WTC11 (cell line): ENCODE results near the gene ZNF423.

Experiments used
- ATF1 ChIP-seq: sonication (generic); formaldehyde crosslinking; IDR thresholded peaks from 2 replicates; pipeline ENCODE4 v1.8.1; 2023; ENCODE audit warnings: mild to moderate bottlenecking, moderate library complexity, missing genetic modification reagents
- ELF4 ChIP-seq: sonication (generic); formaldehyde crosslinking; IDR thresholded peaks from 2 replicates; pipeline ENCODE4 v1.8.1; 2022; ENCODE audit warnings: low read depth, mild to moderate bottlenecking, moderate library complexity, missing genetic modification reagents
- ESRRA ChIP-seq: sonication (generic); formaldehyde crosslinking; IDR thresholded peaks from 2 replicates; pipeline ENCODE4 v1.8.1; 2022; ENCODE audit warnings: mild to moderate bottlenecking, missing genetic modification reagents, borderline replicate concordance
- FOXP1 ChIP-seq: sonication (generic); formaldehyde crosslinking; IDR thresholded peaks from 2 replicates; pipeline ENCODE4 v1.8.0; 2022; ENCODE audit warnings: missing genetic modification reagents, mild to moderate bottlenecking, moderate library complexity, borderline replicate concordance
- JUN ChIP-seq: sonication (generic); formaldehyde crosslinking; IDR thresholded peaks from 2 replicates; pipeline ENCODE4 v1.8.0; 2023; ENCODE audit warnings: mild to moderate bottlenecking, missing genetic modification reagents
- KAT7 ChIP-seq: sonication (generic); formaldehyde crosslinking; IDR thresholded peaks from 2 replicates; pipeline ENCODE4 v1.8.1; 2023; ENCODE audit warnings: missing genetic modification reagents, mild to moderate bottlenecking, borderline replicate concordance
- RELA ChIP-seq: sonication (generic); formaldehyde crosslinking; IDR thresholded peaks from 2 replicates; pipeline ENCODE4 v1.8.1; 2022; ENCODE audit warnings: missing genetic modification reagents, mild to moderate bottlenecking, borderline replicate concordance
- SP1 ChIP-seq: sonication (generic); formaldehyde crosslinking; conservative IDR thresholded peaks from 2 replicates; pipeline ENCODE4 v1.8.1; 2022; ENCODE audit warnings: missing genetic modification reagents
- ZNF263 ChIP-seq: sonication (generic); formaldehyde crosslinking; IDR thresholded peaks from 2 replicates; pipeline ENCODE4 v1.8.1; 2022; ENCODE audit warnings: low read depth, mild to moderate bottlenecking, moderate library complexity, missing genetic modification reagents
- TF ChIP-seq, protein P1 (sequence below): fragments of 250-450 bp; sonication (Bioruptor Pico); IDR thresholded peaks from 2 replicates; pipeline ENCODE4 v2.1.2; 2022; ENCODE audit warnings: mild to moderate bottlenecking, moderate library complexity
- TF ChIP-seq, protein P2 (sequence below): fragments of 200-600 bp; IDR thresholded peaks from 2 replicates; pipeline ENCODE4 v1.8.0; 2022; ENCODE audit warnings: antibody characterized with exemption
- TF ChIP-seq, protein P3 (sequence below): sonication (generic); formaldehyde crosslinking; IDR thresholded peaks from 2 replicates; pipeline ENCODE4 v1.8.0; 2022; ENCODE audit warnings: mild to moderate bottlenecking, missing genetic modification reagents
- TF ChIP-seq, protein P4 (sequence below): sonication (generic); formaldehyde crosslinking; IDR thresholded peaks from 2 replicates; pipeline ENCODE4 v1.8.1; 2023; ENCODE audit warnings: mild to moderate bottlenecking, missing genetic modification reagents, moderate library complexity

DNA sequence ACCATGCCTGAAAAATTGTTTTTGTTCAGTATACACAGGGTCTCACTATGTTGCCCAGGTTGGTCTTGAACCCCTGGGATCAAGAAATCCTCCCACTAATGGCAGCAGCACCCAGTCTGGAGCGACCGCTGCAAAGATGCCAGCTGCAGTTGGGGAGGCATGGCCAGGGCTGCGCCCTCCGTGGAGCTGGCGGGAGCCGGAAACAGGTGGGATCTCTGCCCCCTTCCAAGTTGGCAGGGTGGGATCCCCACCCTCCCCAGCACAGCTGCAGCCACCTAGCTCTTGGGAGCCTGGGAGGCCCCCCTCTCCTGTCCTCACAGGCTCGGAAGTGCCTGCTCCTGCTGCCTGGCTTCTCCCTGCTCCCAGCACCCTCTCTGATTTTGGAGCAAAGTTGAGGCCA is 176.8 kb downstream of the ZNF423 start:
- TF ChIP-seq, protein P1, sequence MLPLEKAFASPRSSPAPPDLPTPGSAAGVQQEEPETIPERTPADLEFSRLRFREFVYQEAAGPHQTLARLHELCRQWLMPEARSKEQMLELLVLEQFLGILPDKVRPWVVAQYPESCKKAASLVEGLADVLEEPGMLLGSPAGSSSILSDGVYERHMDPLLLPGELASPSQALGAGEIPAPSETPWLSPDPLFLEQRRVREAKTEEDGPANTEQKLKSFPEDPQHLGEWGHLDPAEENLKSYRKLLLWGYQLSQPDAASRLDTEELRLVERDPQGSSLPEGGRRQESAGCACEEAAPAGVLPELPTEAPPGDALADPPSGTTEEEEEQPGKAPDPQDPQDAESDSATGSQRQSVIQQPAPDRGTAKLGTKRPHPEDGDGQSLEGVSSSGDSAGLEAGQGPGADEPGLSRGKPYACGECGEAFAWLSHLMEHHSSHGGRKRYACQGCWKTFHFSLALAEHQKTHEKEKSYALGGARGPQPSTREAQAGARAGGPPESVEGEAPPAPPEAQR (CRISPR knock-in tag): no peak
- TF ChIP-seq, protein P2, sequence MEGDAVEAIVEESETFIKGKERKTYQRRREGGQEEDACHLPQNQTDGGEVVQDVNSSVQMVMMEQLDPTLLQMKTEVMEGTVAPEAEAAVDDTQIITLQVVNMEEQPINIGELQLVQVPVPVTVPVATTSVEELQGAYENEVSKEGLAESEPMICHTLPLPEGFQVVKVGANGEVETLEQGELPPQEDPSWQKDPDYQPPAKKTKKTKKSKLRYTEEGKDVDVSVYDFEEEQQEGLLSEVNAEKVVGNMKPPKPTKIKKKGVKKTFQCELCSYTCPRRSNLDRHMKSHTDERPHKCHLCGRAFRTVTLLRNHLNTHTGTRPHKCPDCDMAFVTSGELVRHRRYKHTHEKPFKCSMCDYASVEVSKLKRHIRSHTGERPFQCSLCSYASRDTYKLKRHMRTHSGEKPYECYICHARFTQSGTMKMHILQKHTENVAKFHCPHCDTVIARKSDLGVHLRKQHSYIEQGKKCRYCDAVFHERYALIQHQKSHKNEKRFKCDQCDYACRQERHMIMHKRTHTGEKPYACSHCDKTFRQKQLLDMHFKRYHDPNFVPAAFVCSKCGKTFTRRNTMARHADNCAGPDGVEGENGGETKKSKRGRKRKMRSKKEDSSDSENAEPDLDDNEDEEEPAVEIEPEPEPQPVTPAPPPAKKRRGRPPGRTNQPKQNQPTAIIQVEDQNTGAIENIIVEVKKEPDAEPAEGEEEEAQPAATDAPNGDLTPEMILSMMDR: no peak
- TF ChIP-seq ESRRA (CRISPR knock-in tag) (no peak), ATF1 (no peak), JUN (CRISPR knock-in tag) (no peak), SP1 (CRISPR knock-in tag) (no peak), FOXP1 (CRISPR knock-in tag) (no peak), ZNF263 (CRISPR knock-in tag) (no peak), ELF4 (no peak), RELA (CRISPR knock-in tag) (no peak), KAT7 (CRISPR knock-in tag) (no peak)
- TF ChIP-seq, protein P3, sequence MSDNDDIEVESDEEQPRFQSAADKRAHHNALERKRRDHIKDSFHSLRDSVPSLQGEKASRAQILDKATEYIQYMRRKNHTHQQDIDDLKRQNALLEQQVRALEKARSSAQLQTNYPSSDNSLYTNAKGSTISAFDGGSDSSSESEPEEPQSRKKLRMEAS (CRISPR knock-in tag): no peak
- TF ChIP-seq, protein P4, sequence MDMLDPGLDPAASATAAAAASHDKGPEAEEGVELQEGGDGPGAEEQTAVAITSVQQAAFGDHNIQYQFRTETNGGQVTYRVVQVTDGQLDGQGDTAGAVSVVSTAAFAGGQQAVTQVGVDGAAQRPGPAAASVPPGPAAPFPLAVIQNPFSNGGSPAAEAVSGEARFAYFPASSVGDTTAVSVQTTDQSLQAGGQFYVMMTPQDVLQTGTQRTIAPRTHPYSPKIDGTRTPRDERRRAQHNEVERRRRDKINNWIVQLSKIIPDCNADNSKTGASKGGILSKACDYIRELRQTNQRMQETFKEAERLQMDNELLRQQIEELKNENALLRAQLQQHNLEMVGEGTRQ (CRISPR knock-in tag): no peak
